WERI-Rb-1 (cell line): ENCODE data around the gene MAN1B1.
A peak's percentile ranks its signal among the peaks of the same experiment; 100 is the strongest.

Experiments used
- DNase-seq: peaks from one replicate; pipeline ENCODE4 v3.0.0-alpha.2; 2020
- H3K27ac ChIP-seq: fragments of 250-450 bp; sonication (Bioruptor Pico); 2 replicates; pipeline ENCODE4 v1.5.1; 2020; ENCODE audit warnings: mild to moderate bottlenecking, moderate library complexity
- H3K27me3 ChIP-seq: fragments of 250-450 bp; sonication (Bioruptor Pico); 2 replicates; pipeline ENCODE4 v1.5.1; 2021; ENCODE audit warnings: mild to moderate bottlenecking, low read depth, moderate library complexity; ENCODE audit not compliant: insufficient read depth, severe bottlenecking
- H3K36me3 ChIP-seq: fragments of 250-450 bp; sonication (Bioruptor Pico); 2 replicates; pipeline ENCODE4 v1.5.1; 2020; ENCODE audit warnings: mild to moderate bottlenecking, moderate library complexity
- H3K4me3 ChIP-seq: 2 replicates; pipeline ENCODE4 v1.5.1; 2011; ENCODE audit warnings: low read depth, mild to moderate bottlenecking, control low read depth, low read length
- H3K9me3 ChIP-seq: fragments of 250-450 bp; sonication (Bioruptor Pico); 2 replicates; pipeline ENCODE4 v1.5.1; 2021; ENCODE audit warnings: mild to moderate bottlenecking, moderate library complexity; ENCODE audit not compliant: severe bottlenecking
- TF ChIP-seq, protein P1 (sequence below): IDR thresholded peaks from 2 replicates; pipeline ENCODE4 v1.5.1; 2011; ENCODE audit warnings: low read depth, mild to moderate bottlenecking, control low read depth, inconsistent platforms, low read length

Gene MAN1B1

GRCh38 chr9:137045294-137046087, 41.3 kb upstream of the MAN1B1 start:
- H3K27ac ChIP-seq, result peak overlapping the region; percentile 73
- peaks cover 10% of the 10 kb centered on the region for H3K36me3 ChIP-seq
- TF ChIP-seq, protein P1, sequence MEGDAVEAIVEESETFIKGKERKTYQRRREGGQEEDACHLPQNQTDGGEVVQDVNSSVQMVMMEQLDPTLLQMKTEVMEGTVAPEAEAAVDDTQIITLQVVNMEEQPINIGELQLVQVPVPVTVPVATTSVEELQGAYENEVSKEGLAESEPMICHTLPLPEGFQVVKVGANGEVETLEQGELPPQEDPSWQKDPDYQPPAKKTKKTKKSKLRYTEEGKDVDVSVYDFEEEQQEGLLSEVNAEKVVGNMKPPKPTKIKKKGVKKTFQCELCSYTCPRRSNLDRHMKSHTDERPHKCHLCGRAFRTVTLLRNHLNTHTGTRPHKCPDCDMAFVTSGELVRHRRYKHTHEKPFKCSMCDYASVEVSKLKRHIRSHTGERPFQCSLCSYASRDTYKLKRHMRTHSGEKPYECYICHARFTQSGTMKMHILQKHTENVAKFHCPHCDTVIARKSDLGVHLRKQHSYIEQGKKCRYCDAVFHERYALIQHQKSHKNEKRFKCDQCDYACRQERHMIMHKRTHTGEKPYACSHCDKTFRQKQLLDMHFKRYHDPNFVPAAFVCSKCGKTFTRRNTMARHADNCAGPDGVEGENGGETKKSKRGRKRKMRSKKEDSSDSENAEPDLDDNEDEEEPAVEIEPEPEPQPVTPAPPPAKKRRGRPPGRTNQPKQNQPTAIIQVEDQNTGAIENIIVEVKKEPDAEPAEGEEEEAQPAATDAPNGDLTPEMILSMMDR, result no peak
- peak; percentile 63 for DNase-seq
- H3K9me3 ChIP-seq, result no peaks in the 10 kb centered on the region
- H3K27me3 ChIP-seq, result peaks cover 9% of the 10 kb centered on the region
- H3K4me3 ChIP-seq, result peak overlapping the region; percentile 68

GRCh38 chr9:137046088-137046787, 40.5 kb upstream of the MAN1B1 start, which contains the start of gene NPDC1:
NPDC1 (minus strand) TSS chr9:137046177; CDS start chr9:137045989, 188 bp downstream.
- Histone ChIP-seq H3K4me3 (peak within 1 kb of the TSS; percentile 68), H3K27ac (peak within 1 kb of the TSS; percentile 73), H3K9me3 (no peaks in the 10 kb centered on the region), H3K36me3 (peaks cover 8% of the 10 kb centered on the region), H3K27me3 (peaks cover 9% of the 10 kb centered on the region)
- DNase-seq, result peak; percentile 88
- TF ChIP-seq, protein P1, result peak; percentile 88

DNA sequence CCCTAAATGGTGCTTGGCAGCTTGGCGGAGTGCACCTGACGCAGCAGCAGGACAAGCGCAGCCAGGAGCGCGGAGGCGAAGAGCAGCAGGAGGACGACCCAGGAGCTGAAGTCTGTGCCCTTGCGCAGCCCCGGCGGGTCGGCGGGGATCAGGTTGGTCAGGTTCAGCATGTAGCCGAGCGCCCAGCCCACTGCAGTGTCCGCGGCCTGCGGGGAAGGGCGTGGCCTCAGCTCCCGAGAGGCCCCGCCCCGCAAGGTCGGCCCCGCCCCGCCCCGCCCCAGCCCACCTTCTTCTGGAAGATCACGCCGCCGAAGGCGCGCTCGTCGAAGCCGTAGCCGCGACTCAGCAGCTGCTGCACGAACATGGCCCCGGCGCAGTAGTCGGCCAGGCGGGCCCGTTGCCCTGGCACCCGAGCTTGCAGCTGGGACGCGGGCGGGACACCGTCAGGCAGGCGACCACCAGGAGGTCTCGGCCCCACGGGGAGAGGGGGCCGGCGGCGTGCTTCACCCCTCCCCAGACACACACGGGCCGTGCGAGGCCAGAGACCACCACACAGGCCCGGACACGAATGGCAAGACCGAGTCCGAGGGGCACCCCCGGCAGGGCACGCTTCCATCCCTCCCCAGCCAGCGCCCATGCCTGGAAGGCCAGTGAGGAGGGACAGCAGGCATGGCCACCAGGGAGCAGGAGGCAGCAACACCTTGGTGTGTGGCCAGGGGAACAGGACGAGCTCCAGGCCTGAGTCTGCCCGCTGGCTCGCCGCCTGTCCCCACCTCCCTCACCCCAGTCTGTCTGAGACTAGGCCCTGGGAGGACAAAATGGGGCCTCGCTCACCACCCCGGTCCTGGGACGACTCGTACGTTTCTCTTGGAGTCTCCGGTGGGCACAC, 37.9 kb upstream of the MAN1B1 start:
- H3K36me3 ChIP-seq, result no peaks in the 10 kb centered on the region; the same call in 1 of the 2 replicates
- H3K27me3 ChIP-seq, result peaks cover 9% of the 10 kb centered on the region
- H3K27ac ChIP-seq, result no peak overlapping the region
- H3K4me3 ChIP-seq, result no peak overlapping the region
- H3K9me3 ChIP-seq, result no peaks in the 10 kb centered on the region
- peak; percentile 59 for DNase-seq
- TF ChIP-seq, protein P1, result no peak

- Histone ChIP-seq H3K4me3 (no peak overlapping the region), H3K27me3 (peaks cover 9% of the 10 kb centered on the region), H3K9me3 (no peaks in the 10 kb centered on the region), H3K27ac (no peak overlapping the region), H3K36me3 (no peaks in the 10 kb centered on the region)
- TF ChIP-seq, protein P1, result peak; percentile 85
- DNase-seq, result peak; percentile 82
Measured at GRCh38 chr9:137049544-137050449, 37.0 kb upstream of the MAN1B1 start.

- Histone ChIP-seq H3K36me3 (no peaks in the 10 kb centered on the region), H3K27ac (no peak overlapping the region), H3K27me3 (peaks cover 9% of the 10 kb centered on the region), H3K9me3 (no peaks in the 10 kb centered on the region), H3K4me3 (no peak overlapping the region)
- no peak for DNase-seq
- TF ChIP-seq, protein P1, result no peak
Measured at GRCh38 chr9:137050570-137050969, 36.2 kb upstream of the MAN1B1 start.
